GM19035 (cell line): ENCODE results near the gene STRA8.

ENCODE experiments used
- ATAC-seq: cut with Tn5 transposase; IDR thresholded peaks from one replicate; pipeline ENCODE4 v1.9.1; 2021; ENCODE audit not compliant: unreplicated experiment

STRA8 gene

DNA sequence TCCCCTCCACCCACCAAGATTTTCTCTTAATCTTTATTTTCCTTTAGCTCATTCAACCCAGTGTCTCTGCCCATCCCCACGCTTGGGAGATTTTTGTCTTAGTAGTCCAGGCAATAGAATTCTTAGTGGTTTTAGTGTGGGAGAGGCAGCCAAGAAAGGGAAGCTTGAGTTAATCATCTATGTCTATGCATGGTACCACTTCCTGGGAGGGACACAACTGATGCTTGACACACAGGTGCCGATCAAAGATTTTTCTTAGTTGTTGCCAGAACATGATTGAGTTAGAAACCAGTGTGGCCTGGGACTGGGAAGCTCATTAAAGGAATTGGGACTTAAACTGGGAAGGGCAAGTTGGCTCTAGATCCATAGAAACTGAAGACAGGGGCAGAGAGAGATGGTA lies 3.1 kb downstream of the STRA8 start:
- no peak for ATAC-seq

DNA sequence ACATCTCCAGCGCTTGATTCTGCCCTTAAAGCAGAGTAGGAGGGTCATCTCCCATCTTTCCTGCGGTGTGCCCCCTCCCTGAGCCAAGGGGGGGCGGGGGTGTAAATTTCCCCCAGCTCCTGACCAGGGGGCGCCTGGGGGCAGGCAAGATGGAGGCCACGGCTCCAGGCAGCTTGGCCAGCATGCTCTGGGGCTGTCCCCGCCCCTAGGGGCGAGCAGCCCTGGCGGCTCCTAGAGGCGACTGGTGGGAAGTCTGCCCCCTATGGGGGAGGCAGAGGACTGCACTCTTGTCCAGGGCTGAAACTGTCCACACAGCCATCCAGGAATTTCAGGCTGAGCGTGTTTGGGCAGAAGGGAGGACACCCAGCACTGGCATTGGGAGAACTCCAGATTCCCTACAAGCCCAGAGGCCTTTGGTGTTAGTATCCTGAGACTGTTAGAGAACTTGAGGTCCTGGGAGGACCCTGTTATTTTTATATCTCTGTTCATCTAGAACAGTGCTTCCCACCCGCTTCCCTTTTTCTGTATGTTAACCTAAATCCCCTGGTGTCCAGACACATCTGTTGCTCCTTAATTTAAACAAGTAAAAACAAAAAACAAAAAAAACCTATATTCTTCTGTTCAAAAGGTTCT lies 4.6 kb downstream of the STRA8 start:
- no peak for ATAC-seq

DNA sequence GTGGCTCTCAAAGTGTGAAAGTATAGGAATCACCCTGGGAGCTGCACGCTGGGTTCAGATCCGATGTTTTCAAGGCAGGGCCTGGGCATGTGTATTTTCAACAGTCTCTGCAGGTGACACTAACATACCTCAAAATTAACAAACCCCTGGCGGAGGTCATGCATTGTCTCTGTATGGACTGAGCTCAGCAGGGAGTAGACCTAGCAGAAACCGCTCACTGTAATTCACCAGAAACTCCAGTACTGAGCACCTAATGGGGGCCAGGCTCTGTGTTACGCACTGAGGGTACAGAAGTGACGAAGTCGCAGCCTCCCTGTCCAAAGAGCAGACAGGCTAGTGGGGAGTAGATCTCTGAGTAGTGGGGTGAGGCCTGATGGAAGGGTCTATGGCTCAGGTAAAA lies 5.6 kb downstream of the STRA8 start:
- no peak for ATAC-seq

DNA sequence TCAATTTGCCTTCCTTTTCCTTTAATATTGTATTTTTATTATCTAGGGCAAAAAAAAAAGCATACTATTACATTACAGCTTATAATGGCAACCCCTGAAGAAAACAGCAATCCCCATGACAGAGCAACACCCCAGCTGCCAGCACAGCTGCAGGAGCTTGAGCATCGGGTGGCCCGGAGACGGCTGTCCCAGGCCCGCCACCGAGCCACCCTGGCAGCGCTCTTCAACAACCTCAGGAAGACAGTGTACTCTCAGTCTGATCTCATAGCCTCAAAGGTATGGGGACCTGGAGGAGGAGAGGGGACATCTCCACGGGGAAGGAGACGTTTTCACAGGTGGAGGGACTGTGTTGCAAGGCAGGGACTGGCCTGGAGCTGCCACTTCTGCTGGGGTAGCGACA lies 6.8 kb downstream of the STRA8 start:
- no peak for ATAC-seq

DNA sequence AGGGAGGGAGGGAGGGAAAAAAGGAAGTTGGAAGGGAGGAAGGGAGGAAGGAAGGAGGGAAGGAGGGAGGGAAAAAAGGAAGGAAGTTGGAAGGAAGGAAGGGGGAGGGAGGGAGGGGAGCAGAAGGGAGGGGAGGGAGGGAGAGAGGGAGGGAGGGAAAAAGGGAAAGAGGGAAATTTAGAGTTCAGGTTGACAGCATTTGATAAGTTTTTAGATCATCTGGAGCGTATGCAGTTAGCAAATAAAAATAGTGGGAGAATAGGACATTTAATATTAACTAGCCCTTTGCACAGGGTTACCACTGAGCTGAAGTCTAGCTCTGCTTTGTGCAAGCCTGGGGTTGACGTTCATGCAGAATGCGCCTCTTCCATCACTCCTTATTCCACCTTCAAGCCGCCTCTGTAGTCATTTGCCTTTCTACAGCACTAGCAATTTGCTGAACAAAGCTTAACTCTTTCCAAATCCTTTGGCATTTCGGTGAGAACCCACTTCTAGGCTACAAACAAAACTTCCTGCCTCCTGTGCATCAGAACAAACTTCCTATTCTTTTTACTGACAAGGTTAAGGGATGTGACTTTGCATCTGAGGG lies 8.6 kb downstream of the STRA8 start:
- no peak for ATAC-seq

DNA sequence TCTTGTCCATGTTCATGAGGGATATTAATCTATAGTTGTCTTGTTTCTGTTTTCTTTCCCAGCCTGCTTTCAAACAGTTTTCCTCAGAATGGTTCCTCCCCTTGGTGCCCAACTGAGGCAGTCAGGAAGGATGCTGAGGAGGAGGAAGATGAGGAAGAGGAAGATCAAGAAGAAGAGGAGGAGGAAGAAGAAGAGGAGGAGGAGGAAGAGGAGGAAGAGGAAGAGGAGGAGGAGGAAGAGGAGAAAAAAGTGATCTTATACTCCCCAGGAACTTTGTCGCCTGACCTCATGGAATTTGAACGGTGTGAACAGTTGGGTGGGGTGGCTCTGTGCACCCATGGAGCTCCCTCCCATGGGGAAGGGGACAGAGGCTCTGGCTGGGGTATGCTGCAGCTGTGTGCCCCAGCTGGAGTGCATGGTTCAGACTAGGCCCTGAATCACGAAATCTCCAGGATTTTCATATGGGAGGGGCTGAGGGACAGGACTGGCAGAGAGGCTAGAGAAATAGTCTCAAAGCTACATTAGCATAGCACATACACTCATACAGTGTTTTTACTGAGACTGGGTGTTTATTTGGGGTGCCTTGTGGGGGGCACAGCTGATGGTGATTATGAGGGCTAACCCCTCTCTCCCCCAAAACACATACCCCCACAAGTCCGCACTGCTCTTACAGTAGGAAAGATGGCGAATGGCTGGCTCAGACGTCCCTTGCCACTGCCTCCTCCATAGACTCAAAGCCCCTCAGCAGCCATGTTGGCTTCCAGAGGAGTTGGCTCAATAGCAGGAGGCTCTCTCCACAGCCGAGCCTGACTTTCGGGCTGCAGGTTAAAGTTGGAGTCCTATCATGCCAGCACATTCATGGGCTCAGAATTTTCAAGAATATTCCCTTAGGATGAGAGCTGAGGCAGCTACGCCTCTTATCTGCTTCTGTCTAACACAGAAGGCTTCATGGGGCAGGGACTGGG lies 11.9 kb downstream of the STRA8 start:
- no peak for ATAC-seq

DNA sequence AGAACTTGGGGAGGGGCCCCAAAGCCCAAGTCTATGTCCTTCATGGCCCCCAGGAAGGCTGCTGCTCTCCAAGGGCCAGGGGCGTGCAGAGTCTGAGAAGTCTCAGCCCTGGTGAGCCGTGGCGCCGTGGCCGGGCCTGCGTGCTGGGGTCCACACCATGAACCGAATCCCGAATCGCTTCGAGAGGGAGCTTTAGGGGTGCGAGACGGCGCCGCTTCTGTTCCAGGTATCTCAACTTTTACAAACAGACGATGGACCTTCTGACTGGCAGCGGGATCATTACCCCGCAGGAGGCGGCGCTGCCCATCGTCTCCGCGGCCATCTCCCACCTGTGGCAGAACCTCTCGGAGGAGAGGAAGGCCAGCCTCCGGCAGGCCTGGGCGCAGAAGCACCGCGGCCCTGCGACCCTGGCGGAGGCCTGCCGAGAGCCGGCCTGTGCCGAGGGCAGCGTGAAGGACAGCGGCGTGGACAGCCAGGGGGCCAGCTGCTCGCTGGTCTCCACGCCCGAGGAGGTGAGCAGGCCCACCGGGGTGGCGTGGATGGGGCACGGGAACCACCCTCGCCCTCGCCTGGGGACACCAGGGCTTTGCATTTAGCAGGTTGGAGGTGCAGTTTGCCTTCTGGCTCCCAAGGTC lies 12.7 kb downstream of the STRA8 start:
- ATAC-seq: no peak

DNA sequence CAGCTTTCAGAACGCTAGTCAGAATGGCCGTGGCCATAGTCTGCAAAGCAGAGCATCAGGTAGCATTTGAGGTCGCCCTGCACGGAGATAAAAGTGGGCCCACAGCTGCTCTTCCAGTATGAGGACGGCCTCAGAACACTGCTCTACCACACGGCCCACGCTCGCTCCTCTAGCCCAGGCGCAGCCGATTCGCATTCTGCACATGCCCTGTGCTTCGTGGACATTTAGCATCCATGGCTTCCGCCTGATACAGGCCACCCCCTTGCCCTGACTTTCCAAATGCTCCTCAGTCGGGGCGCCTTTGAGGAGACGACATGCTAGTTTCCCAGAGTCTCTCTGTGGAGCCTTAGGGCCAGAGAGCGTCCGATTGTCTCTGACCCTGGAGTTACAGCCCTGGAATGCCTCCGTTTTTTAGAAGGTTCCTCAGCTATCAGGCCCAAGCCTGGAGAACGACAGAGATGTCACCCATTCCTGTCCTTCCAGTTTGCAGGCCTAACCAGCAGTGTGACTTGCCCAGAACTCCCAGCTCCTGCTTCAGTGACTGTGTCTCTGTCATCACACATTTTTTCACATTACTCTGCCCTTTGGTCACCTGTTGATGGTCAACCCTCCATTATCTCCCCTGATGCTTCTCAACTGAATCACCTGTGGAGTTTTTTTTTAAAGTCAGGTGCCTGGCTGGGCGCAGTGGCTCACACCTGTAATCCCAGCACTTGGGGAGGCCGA lies 14.3 kb downstream of the STRA8 start:
- no peak for ATAC-seq

DNA sequence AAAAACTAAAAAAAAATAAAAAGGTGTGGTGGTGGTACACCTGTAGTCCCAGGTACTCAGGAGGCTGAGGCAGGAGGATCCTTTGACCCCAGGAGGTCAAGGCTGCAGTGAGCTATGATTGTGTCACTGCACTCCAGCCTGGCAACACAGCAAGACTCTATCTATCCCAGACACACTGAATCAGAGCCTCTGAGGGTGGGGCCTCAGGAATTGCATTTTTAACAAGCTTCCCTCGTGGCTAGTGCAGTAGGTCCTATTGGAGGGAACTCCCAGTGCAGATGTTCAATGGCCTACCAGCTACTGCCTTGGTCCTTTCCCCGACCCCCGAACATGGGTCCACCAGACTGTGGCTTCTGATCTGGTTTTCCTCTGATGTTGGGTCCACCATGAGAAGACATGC lies 14.9 kb downstream of the STRA8 start:
- no peak for ATAC-seq

DNA sequence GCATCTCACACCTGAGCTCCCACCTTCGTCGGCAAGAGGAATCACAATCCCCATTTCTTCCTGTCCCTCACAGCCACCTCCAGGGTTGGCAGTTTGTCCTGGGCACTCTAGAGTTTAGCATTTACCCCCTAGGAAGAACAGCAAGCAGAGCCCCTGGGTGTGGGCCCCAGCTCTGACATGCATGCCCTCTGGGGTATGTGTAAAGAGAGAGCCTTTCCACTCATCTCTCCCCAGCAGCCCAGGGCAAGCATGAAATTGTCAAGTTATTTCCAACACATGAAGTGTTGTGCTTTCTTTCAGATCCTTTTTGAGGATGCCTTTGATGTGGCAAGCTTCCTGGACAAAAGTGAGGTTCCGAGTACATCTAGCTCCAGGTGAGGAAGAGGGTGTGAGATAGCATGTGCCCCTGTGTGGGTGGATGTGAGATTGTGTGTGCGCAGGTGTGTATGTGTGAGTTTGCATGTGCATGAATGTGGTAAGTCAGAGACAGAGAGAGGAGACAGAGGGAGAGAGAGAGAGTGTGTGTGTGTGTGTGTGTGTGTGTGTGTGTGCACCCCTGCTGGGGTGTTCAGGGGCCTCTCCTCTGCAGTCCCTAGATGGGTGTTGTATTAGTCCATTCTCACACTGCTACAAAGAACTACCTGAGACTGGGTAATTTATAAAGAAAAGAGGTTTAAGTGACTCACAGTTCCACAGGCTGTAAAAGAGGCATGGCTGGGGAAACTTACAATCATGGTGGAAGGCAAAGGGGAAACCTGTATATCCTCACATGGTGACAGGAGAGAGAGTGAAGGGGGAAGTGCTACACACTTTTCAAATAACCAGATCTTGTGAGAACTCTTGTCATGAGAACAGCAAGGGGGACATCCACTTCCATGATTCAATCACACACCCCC lies 18.1 kb downstream of the STRA8 start:
- no peak for ATAC-seq

DNA sequence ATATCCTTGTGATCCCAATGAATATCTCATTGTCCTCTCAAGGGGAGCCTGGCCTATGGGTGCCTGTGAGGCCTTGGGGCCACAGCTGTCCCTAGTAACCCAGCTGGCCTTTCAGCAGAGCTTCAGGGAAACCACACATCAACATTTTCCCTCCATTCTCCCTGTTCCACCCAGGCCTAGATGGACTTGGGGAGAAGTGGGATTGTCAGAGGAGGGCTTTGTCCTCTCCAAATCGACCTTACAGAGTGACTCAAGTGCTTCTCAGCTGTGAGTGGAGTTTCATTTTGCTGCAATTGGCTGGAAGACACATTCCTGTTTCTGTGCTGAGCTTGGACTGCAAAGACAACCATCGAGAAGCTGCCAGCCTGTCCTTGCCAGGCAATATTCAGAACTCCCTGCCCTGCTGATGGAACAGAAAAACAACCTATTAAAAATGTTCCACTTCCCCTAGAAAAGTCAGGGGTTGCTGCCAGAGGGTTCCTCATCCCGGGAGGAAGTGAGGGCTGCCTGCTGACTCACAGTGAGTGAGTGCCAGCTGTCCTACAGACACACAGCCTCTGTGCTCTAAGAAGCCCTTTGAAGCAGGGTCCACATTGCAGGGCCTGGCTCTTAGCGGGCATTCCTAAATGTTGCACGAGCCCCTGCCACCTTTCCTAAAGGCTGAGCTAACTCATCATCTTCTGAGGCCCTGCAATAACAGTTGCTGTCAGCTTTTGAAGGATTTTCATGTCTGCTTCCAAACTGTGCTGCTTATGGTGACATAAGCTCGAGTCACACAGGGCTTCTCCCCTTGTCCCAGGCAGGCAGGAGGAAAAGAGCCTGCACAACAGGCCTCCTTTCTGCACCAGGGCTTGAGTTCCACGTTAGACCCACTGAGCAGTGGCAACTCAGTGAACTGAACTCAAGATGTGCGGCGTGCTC lies 20.5 kb downstream of the STRA8 start:
- ATAC-seq: no peak

DNA sequence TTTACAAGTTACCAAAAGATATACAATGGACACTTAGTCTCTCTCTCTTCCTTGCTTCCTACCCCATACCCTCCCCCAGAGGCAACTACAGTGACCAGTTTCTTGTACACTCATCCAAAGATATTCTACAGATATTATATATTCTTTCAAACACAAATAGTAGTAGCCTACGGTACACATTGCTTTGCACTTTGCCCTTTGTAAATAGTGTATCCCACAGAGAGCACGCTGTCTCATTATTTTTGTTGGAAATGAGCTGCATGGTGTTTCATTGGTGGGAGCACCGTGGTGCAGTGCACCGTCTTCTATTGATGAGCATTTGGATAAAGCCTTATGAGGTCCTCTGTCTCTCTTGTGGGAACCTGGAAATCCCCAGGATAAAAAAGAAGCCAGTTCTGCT lies 24.2 kb downstream of the STRA8 start:
- no peak for ATAC-seq

DNA sequence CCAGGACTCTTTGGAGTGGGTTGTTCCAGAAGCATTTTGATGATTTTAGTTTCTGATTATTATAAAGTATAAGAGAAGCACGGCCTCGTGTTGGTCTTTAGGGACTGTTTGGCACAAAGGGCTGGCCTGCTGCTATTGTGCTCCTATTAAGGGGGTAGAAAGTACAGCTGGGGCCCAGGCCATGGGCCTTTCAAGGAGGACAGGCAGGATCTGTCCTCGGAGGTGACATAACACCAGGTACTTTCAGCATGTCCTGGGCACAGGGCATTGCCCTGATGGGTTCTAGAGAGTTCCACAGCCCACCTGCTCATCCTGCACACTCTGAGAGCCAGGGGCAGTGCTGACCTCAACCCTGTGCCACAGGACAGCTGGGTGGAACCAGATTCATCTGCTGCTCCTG lies 24.9 kb downstream of the STRA8 start:
- no peak for ATAC-seq

DNA sequence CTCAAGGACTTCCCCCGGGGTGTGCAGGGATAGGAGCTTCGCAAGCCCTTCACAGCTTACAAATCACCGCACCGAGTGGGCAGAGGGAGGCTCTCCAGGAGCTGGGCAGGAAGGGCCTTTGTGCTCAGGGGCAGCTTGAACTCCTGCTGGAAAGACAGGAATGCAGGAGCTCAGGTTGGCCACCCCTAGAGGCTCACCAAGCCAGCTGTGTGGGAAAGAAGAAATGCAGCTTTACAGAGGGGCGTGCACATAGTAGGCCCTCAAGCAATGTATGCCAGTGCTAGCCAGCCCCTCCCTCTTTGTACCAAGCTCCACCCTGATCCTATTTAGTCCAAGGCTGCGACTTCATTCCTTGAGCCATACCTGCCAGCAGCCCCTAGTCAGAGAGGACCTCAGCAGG lies 26.1 kb downstream of the STRA8 start:
- ATAC-seq: no peak

DNA sequence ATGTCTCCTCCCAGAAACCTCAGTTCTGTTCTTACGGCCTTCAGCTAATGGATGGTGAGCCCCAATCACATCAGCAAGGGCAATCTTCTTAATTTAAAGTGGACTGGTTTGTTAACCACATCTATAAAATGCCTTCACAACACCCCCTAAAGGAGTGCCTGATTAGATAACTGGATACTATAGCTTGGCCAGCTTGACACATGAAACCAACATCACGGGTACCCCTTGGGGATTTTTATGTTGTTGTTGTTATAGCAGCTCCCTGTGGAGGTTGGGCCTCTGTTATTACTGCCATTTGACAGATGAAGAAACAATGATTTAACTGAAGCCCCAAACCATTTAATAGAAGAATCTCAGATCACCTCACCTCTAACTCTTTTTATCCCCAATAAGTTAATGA lies 26.8 kb downstream of the STRA8 start:
- no peak for ATAC-seq

DNA sequence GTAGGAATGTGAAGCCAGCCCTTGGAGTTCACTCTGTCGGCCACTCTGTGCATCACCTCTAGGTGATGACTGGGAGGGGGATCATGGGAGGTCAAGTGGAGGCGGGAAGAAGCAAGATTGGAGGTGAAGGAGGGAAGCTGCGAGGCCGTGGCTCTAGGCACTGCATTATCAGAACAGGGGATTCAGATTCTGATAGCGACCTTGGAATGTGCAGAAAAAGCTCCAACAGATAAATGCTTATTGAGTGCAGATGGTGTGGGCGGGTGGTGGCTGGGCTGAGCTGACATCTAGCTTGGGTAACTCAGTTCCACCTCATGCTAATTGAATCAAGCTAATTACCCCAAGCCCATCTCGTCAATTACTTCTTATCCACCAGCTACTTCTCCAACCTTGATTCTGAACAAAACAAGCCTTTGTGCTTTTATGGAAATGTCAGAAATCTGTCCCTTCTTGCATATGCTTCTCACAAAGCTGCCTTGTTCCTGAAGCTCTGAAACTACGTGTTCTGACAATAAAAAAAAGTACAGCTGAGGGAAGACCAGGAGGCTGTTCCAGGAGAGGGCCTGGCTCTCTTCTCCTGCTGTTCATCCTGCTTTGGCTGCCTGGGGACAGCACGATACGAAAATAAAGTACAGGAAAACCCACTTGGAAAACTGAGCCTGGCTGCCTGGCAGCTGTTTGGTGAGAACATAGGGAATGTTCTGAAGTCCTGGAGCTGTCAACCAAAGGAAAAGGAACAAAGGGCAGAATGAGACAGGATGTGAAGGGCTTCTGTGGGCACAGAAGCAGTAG lies 27.5 kb downstream of the STRA8 start:
- ATAC-seq: no peak

DNA sequence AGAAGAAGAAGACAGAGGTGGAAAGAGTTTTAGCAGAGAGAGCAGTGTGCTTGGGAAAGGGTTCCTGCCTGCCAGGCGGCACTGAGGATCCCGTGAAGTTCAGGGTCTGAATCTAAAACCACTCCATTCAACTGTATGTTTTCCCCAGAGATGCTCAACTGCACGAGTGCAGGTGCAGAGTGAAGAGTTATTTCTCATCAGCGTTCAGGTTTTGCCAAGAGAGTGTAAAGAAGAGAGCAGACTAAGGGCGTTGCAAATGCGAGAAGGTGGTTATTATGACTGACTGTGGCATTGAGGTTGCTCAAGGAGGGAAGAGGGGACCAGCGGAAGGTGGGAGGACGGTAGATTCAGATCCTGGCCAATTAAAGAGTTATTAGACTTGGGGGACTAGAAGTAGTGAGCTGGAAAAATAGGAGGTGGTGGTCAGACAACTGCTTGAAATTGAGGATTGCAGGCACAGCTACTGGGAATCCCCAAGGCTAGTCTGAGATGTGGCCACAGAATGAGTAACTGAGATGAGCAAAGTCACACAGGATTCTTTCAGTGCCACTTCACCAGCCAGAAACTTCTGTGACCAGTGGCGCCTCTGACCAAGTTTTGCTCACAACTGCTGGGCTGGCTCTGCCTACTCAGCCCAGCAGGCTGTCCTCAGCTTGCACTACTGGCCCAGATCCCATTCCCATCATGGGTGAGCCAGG lies 29.1 kb downstream of the STRA8 start:
- ATAC-seq: no peak
